Measurements from ENCODE around the gene CARD14. TPM values are rescaled to one million over a fixed set of nuclear protein-coding genes. Genes with fewer than 3 reads are reported as not detected.

Gene CARD14
- total and polyA plus RNA-seq, 10 donors = 0.63 to 4.8 (median 1.3) TPM

- H3K27ac ChIP-seq = peak overlapping the region in 1 of 8 donors; percentile 59
- H3K27me3 ChIP-seq (replicated peaks in 1 of 7) = no peaks in the 10 kb centered on the region
- H3K4me1 ChIP-seq = peaks cover 8 to 54% (median 27%) of the 10 kb centered on the region in 6 donors
- DNase-seq = no peak
- 92 to 94% (median 93%) methylated on average over 45 to 48 of the region's 48 CpGs for WGBS, 5 donors
- TF ChIP-seq, protein P1, sequence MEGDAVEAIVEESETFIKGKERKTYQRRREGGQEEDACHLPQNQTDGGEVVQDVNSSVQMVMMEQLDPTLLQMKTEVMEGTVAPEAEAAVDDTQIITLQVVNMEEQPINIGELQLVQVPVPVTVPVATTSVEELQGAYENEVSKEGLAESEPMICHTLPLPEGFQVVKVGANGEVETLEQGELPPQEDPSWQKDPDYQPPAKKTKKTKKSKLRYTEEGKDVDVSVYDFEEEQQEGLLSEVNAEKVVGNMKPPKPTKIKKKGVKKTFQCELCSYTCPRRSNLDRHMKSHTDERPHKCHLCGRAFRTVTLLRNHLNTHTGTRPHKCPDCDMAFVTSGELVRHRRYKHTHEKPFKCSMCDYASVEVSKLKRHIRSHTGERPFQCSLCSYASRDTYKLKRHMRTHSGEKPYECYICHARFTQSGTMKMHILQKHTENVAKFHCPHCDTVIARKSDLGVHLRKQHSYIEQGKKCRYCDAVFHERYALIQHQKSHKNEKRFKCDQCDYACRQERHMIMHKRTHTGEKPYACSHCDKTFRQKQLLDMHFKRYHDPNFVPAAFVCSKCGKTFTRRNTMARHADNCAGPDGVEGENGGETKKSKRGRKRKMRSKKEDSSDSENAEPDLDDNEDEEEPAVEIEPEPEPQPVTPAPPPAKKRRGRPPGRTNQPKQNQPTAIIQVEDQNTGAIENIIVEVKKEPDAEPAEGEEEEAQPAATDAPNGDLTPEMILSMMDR (IDR thresholded peaks at IDR 0.05 in 8 of 11, conservative IDR thresholded peaks at IDR 0.05 in 3 of 11) = no peak
- peak in 1 of 3 donors; percentile 5 for TF ChIP-seq POLR2AphosphoS5 (IDR thresholded peaks at IDR 0.05)
- TF ChIP-seq POLR2A (IDR thresholded peaks at IDR 0.05) = no peak
- intact Hi-C loops (cut with DNase I; ENCODE audit: low total_unique reads) = no loop called here
- peaks cover 0 to 93% (median 75%) of the 10 kb centered on the region in 6 donors for H3K36me3 ChIP-seq
- no peaks in the 10 kb centered on the region for H3K9me3 ChIP-seq
- no peak overlapping the region for H3K4me3 ChIP-seq
These were observed 44.4 kb downstream of the CARD14 start for GRCh38 chr17:80214012-80214877.

GRCh38 chr17:80214878-80215210, 45.0 kb downstream of the CARD14 start:
- peak in 1 of 3 donors; percentile 34 for TF ChIP-seq POLR2AphosphoS5 (IDR thresholded peaks at IDR 0.05)
- TF ChIP-seq, protein P1 (IDR thresholded peaks at IDR 0.05 in 8 of 11, conservative IDR thresholded peaks at IDR 0.05 in 3 of 11) = no peak
- intact Hi-C loops (cut with DNase I; ENCODE audit: low total_unique reads) = no loop called here
- no peaks in the 10 kb centered on the region for H3K27me3 ChIP-seq (replicated peaks in 1 of 7)
- no peaks in the 10 kb centered on the region for H3K9me3 ChIP-seq
- peaks cover 9 to 60% (median 30%) of the 10 kb centered on the region in 6 donors for H3K4me1 ChIP-seq
- no peak overlapping the region for H3K4me3 ChIP-seq
- H3K36me3 ChIP-seq = peaks cover 0 to 87% (median 70%) of the 10 kb centered on the region in 6 donors
- WGBS, 5 donors = 76 to 96% (median 93%) methylated on average over 5 to 17 of the region's 17 CpGs
- no peak overlapping the region for H3K27ac ChIP-seq
- no peak for DNase-seq

- H3K27ac ChIP-seq = no peak overlapping the region
- peaks cover 12 to 79% (median 46%) of the 10 kb centered on the region in 6 donors for H3K4me1 ChIP-seq
- H3K9me3 ChIP-seq = no peaks in the 10 kb centered on the region
- H3K4me3 ChIP-seq = no peak overlapping the region
- intact Hi-C loops (cut with DNase I; ENCODE audit: low total_unique reads) = no loop called here
- no peak for DNase-seq
- WGBS, 5 donors = 94 to 97% (median 96%) methylated on average over 37 to 40 of the region's 40 CpGs
- H3K36me3 ChIP-seq = peaks cover 0 to 68% (median 51%) of the 10 kb centered on the region in 6 donors
- TF ChIP-seq POLR2A (IDR thresholded peaks at IDR 0.05) = no peak
- peak in 1 of 3 donors; percentile 24 for TF ChIP-seq POLR2AphosphoS5 (IDR thresholded peaks at IDR 0.05)
- peaks cover 0 to 16% (median 0%) of the 10 kb centered on the region in 7 donors for H3K27me3 ChIP-seq (replicated peaks in 1 of 7)
These were observed 46.9 kb downstream of the CARD14 start for GRCh38 chr17:80216473-80217456.

DNA sequence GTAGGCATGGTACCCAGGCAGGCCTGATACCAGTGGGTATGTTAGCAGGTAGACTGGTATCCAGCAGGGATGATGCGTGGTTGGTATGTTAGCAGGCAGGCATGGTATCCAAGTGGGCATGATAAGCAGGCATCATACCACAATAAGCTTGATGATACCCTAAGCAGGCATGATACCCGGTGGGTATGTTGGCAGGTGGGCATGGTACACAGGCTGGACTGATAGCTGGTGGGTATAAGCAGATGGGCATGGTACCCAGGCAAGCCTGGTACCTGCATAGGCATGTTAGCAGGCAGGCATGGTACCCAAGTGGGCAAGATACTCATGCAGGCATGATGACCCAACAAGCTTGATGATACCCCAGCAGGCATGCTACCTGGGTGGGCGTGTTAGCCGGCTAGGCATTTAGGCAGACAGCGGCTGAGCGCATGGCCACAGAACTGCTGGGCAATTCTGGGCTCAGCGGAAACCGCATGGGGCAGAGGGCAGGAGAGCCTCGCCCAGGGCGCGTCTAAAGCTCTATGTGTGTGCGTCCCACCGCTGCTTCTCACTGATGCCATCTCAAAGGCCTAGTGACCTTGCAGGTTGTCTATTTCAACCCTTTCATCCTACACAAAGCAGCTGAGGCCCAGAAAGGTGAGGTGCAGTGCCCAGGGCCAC, 48.0 kb downstream of the CARD14 start:
- TF ChIP-seq, protein P1 (IDR thresholded peaks at IDR 0.05 in 8 of 11, conservative IDR thresholded peaks at IDR 0.05 in 3 of 11) = no peak
- no peak for TF ChIP-seq POLR2AphosphoS5 (IDR thresholded peaks at IDR 0.05)
- no peak for TF ChIP-seq POLR2A (IDR thresholded peaks at IDR 0.05)
- peak overlapping the region in 1 of 8 donors; percentile 98 for H3K4me3 ChIP-seq
- peak overlapping the region in 2 of 8 donors; percentile 90 to 97 for H3K27ac ChIP-seq
- peaks cover 12 to 80% (median 46%) of the 10 kb centered on the region in 6 donors for H3K4me1 ChIP-seq
- intact Hi-C loops (cut with DNase I; ENCODE audit: low total_unique reads) = no loop called here
- no peaks in the 10 kb centered on the region for H3K9me3 ChIP-seq
- no peak for DNase-seq
- H3K36me3 ChIP-seq = peaks cover 0 to 63% (median 41%) of the 10 kb centered on the region in 6 donors
- peaks cover 0 to 16% (median 0%) of the 10 kb centered on the region in 7 donors for H3K27me3 ChIP-seq (replicated peaks in 1 of 7)
- 92 to 100% (median 97%) methylated on average over 9 to 13 of the region's 13 CpGs for WGBS, 5 donors
